IPS DF 6.9 (cell line): ENCODE results near the gene GADD45B.
"Not testable (repeated sequence)": the region's sequence is repeated elsewhere in the genome, so short reads cannot be mapped to it uniquely, and the experiment has no call there.

Experiments
- DNase-seq: peaks from one replicate; pipeline ENCODE4 v3.0.0-alpha.2; 2013; ENCODE audit warnings: low read depth, low spot score
- H3K27ac ChIP-seq: one replicate; pipeline ENCODE4 v1.5.1; 2013; ENCODE audit warnings: low read length, control low read depth
- H3K27me3 ChIP-seq: 2 replicates; pipeline ENCODE4 v1.6.1; 2013; ENCODE audit warnings: mild to moderate bottlenecking, low read length; ENCODE audit not compliant: control insufficient read depth, insufficient read depth
- H3K36me3 ChIP-seq: 2 replicates; pipeline ENCODE4 v1.6.1; 2013; ENCODE audit warnings: low read length; ENCODE audit not compliant: control insufficient read depth, insufficient read depth
- H3K4me1 ChIP-seq: 2 replicates; pipeline ENCODE4 v1.6.1; 2013; ENCODE audit warnings: low read length; ENCODE audit not compliant: control insufficient read depth, insufficient read depth
- H3K4me3 ChIP-seq: 2 replicates; pipeline ENCODE4 v1.5.1; 2013; ENCODE audit warnings: mild to moderate bottlenecking, low read length
- H3K9me3 ChIP-seq: 2 replicates; pipeline ENCODE4 v1.6.1; 2013; ENCODE audit warnings: low read length, inconsistent platforms; ENCODE audit not compliant: control insufficient read depth, insufficient read depth
- WGBS: extraction: QIAGEN DNeasy Blood & Tissue Kit; methylation state at CpG from one replicate; pipeline ENCODE4 v1.1.7; 2013; ENCODE audit warnings: mixed read lengths, missing lambda C conversion rate; ENCODE audit not compliant: insufficient read length, insufficient coverage; 5-methylcytosine and 5-hydroxymethylcytosine counted together

GADD45B gene

DNA sequence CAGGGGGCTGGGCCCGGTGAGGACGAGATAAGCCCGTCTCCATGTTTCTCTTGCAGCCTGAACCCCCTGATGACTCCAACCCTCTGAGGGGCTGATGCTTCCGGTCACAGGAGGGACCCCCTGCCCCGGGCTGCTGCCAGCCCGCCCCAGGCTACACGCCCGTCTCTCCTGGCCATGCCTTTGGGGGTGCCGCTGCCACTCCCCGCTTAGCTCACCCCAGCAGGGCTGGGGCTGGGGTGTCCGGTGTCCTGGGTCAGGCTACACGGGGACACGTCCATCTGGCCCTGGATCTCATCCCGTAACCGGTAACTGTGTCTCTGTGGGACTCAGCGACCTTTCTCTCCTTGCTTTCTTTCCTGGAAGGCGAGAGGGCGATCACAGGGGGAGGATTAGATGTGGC lies 40.8 kb downstream of the GADD45B start:
- H3K9me3 ChIP-seq: no peaks in the 10 kb centered on the region
- DNase-seq: no peak
- no CpG with 5 or more reads among the region's 18 CpGs for WGBS
- peaks cover 4% of the 10 kb centered on the region; the same call in 1 of the 2 replicates for H3K4me1 ChIP-seq
- no peaks in the 10 kb centered on the region for H3K36me3 ChIP-seq
- no peak overlapping the region for H3K4me3 ChIP-seq
- no peak overlapping the region for H3K27ac ChIP-seq
- no peaks in the 10 kb centered on the region for H3K27me3 ChIP-seq

DNA sequence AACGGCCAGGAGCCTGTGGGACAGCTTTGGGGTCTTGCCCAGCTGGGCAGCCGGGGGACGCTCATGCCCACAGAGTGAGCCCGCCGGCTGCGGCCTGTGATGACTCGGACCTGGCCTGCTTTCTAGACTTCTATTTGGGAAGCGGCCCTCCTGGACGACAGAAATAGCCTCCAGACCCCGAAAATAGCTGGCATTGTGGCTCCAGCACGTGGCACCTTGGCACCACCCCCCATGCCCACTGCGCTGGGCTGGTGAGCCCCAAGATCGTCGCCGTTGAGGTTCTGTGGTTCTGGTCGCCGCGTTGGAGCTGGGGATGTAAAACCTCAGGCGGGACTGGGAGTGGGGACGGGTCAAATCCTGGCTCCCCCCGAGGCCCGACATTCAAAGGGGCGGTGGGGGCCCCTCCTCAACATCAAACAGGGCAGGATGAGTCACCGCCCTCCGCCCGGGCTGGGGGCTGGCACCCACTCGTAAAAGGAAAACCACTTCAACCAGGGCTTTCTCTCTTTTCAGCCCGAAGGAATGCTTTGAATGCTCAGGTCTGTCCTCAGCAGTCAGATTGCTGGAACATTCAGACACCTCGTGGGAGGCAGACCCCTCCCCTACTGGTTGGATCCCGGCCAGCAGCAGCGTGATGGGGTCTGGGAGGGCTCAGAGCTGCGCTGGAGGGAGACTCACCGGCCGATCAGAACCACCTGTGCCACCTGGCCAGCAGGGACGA lies 42.1 kb downstream of the GADD45B start:
- Histone ChIP-seq H3K36me3 (no peaks in the 10 kb centered on the region), H3K27ac (no peak overlapping the region), H3K9me3 (no peaks in the 10 kb centered on the region), H3K4me3 (no peak overlapping the region), H3K27me3 (no peaks in the 10 kb centered on the region), H3K4me1 (peaks cover 3% of the 10 kb centered on the region; the same call in 1 of the 2 replicates)
- DNase-seq: no peak
- no CpG with 5 or more reads among the region's 35 CpGs for whole genome bisulfite sequencing

DNA sequence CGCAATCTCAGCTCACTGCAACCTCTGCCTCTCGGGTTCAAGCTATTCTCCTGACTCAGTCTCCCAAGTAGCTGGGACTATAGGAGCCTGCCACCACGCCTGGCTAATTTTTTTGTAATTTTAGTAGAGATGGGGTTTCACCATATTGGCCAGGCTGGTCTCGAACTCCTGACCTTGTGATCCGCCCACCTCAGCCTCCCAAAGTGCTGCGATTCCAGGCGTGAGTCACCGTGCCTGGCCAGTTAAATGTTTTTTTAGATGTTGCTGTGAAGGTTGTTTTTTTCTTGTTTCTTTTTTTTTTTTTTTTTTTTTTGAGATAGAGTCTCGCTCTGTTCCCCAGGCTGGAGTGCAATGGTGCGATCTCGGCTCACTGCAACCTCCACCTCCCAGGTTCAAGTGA lies 42.9 kb downstream of the GADD45B start:
- not testable (repeated sequence) for H3K4me1 ChIP-seq, H3K27me3 ChIP-seq, H3K9me3 ChIP-seq, DNase-seq, H3K27ac ChIP-seq, H3K4me3 ChIP-seq, H3K36me3 ChIP-seq
- no CpG with 5 or more reads among the region's 11 CpGs for WGBS

DNA sequence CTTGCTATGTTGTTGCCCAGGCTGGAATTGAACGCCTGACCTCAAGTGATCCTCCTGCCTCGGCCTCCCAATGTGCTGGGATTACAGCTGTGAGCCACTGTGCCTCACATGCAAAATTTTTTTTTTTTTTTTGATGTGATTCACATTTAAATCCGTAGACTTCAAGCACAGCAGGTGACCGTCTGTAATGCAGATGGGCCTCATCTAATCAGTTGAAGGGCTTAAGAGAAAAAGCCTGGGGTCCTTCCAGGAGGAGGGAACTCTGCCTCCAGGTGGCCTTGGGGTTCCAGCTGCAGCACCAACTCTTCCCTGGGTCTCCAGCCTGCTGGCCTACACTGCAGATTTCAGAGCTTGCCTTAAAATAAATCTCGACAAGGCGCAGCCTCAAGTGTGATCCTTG lies 43.6 kb downstream of the GADD45B start:
- no CpG with 5 or more reads among the region's 6 CpGs for WGBS
- H3K36me3 ChIP-seq: no peaks in the 10 kb centered on the region
- H3K27ac ChIP-seq: no peak overlapping the region
- DNase-seq: no peak
- H3K4me3 ChIP-seq: no peak overlapping the region
- H3K27me3 ChIP-seq: no peaks in the 10 kb centered on the region
- H3K9me3 ChIP-seq: no peaks in the 10 kb centered on the region
- peaks cover 1% of the 10 kb centered on the region; the same call in 1 of the 2 replicates for H3K4me1 ChIP-seq

DNA sequence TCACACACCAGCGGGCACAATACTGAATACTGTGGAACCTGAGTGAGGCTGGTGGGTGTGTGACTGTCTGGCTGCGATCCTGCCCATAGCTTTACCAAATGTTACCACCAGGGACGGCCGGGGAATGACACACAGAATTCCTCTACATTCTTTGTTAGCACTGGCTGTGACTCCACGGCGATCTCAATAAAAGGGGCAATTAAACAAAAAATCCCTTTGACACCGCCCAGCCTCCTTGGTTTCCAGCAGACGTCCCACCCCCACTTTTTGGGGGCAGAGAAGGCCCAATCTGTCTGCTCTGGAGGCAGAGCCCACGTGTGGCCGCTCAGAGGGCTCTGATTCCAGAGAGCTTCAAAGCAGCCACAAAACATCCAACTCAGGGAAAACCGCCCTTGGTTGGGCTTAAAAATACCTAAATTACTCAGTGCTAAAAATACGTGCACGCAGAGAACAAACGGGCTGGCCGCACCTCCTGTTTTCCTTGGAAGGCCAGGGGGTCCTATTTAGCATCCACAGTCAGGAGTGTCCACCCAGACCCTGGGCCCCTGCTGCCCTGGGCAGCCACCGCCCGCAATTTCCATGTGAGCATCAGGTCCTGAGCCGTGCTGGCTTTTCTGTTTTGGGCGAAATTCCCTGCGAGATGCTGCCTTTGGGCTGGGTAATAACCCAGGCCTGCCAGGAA lies 47.8 kb downstream of the GADD45B start:
- Histone ChIP-seq H3K36me3 (no peaks in the 10 kb centered on the region), H3K4me1 (peaks cover 4% of the 10 kb centered on the region), H3K27me3 (no peaks in the 10 kb centered on the region), H3K4me3 (no peak overlapping the region), H3K27ac (no peak overlapping the region), H3K9me3 (no peaks in the 10 kb centered on the region)
- no CpG with 5 or more reads among the region's 20 CpGs for WGBS
- DNase-seq: no peak

DNA sequence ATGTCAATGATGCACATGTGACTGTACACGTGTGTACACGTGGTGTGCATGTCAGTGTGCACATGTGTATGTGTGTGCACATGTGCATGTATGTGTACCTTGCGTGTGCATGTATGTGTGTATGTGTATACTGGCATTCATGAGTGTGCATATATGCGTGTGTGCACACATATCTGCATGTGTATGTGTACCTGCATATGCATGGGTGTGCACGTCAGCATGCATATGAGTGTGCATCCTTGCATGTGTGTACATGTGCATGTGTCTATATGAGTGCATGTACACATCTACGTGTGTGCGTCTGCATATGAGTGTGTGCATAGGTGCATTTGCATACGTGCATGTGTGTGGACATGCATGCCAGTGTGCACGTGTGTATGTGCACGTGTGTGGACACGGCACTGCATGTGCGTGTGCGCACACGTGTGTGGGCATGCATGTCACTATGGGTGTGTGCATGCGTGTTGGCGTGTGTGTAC lies 48.5 kb downstream of the GADD45B start:
- Histone ChIP-seq H3K9me3 (no peaks in the 10 kb centered on the region), H3K36me3 (no peaks in the 10 kb centered on the region), H3K4me3 (no peak overlapping the region), H3K27ac (no peak overlapping the region), H3K4me1 (peaks cover 4% of the 10 kb centered on the region), H3K27me3 (no peaks in the 10 kb centered on the region)
- DNase-seq: no peak
- no CpG with 5 or more reads among the region's 16 CpGs for WGBS

DNA sequence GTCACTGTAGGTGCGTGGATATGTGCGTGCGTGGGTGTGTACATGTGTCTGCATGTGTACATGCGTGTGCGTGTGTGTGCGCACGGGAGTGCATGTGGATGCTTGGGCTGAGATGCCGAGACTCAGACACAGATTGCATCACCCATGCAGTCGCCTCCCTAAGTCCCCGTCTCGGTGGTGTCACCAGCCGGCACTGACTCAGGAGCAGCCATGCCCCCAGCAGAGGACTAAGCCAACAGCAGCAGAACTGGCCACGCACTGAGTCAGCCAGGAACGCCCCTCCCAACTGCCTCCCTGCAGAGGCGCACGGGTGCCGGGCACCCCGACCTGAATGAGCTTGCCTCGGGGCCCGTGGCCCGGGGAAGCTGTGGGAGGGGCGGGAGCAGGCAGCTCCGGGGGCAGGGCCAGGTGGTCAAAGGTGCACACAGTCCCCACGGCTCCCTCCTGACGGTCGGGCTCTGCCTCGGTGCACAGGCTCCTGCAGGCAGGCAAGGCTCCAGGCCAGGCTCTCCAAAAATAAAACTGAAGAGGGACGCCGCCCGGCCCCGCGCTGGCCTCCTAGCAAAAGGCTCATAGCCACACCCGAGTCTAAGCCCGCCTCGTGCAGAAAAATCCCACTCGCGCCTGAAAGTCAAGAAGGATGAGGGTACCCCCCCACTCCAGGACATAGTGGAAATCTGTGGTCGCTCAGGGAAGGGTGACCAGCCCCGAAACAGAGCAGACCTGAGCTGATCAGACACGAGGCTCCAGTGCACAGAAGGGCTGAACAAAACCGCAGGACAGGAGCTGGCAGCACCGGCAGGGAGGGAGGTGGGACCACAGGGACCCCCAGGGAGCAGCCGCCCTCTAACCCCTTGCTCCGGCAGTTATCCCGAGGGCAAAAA lies 49.2 kb downstream of the GADD45B start:
- no peak overlapping the region for H3K4me3 ChIP-seq
- no peak overlapping the region for H3K27ac ChIP-seq
- H3K4me1 ChIP-seq: peaks cover 4% of the 10 kb centered on the region
- no peaks in the 10 kb centered on the region for H3K9me3 ChIP-seq
- no peaks in the 10 kb centered on the region for H3K36me3 ChIP-seq
- no CpG with 5 or more reads among the region's 45 CpGs for WGBS
- no peak for DNase-seq
- H3K27me3 ChIP-seq: no peaks in the 10 kb centered on the region

DNA sequence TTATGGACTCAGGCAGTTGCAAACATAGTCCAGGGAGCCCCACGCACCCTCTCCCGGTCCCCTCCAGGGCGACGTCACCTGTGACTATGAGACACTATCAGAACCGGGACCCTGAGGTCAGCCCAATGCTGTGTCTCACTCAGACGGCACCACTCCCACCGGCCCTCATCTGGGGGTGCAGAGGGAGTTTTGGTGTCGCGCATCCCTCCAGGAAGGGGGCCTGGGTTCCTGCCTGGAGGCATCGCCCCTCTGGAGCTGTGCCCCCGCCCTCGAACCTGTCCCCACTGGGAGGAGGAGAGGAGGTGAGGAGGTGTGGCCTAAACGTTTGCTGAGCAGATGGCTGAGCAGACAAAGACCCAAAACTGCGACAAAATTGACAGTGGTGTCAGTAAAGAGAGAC lies 51.2 kb downstream of the GADD45B start:
- Histone ChIP-seq H3K36me3 (no peaks in the 10 kb centered on the region), H3K4me1 (peaks cover 4% of the 10 kb centered on the region), H3K27me3 (no peaks in the 10 kb centered on the region), H3K4me3 (no peak overlapping the region), H3K9me3 (no peaks in the 10 kb centered on the region), H3K27ac (no peak overlapping the region)
- no CpG with 5 or more reads among the region's 14 CpGs for WGBS
- DNase-seq: no peak

DNA sequence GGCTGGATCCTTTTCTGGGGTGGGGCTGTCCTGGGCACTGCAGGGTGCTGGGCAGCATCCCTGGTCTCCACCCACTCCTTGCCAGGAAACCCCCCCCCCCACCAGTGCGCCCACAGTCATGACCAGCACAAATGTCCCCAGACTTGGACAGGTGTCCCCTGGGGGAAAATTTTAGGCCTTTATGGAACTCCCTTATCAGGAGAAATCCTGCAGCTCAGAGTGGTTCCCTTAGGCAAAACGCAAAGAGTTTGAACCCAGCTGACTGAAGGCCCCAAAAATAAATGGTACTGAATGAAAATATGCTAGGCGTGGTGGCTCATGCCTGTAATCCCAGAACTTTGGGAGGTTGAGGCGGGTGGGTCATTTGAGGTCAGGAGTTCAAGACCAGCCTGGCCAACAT lies 51.8 kb downstream of the GADD45B start:
- no peaks in the 10 kb centered on the region for H3K36me3 ChIP-seq
- DNase-seq: no peak
- no CpG with 5 or more reads among the region's 4 CpGs for WGBS
- H3K27me3 ChIP-seq: no peaks in the 10 kb centered on the region
- H3K9me3 ChIP-seq: no peaks in the 10 kb centered on the region
- no peak overlapping the region for H3K4me3 ChIP-seq
- peaks cover 4% of the 10 kb centered on the region for H3K4me1 ChIP-seq
- no peak overlapping the region for H3K27ac ChIP-seq
